A549 (cell line): ENCODE results near the gene IER2. TPM values are rescaled to one million over a fixed set of nuclear protein-coding genes. Genes with fewer than 3 reads are reported as not detected.

Experiments used
- ATAC-seq, 2 experiments: fragments of 200-7000 bp in 1 of 2; fragments of >200 bp in 1 of 2; cut with Nextera tagmentation in 1 of 2; cut with Tn5 transposase in 1 of 2; 3 replicates each; pipeline versions ENCODE4 v1.8.0 to v1.9.1; 2018 to 2020; ENCODE audit warnings: mild to moderate bottlenecking in 1 of 2, moderate library complexity in 1 of 2
- CTCF ChIA-PET: fragments of 300-600 bp; sonication (Branson Sonifier 250); formaldehyde crosslinking; extraction: SDS; loops from one replicate; lab custom pipeline; 2021; ENCODE audit warnings: antibody characterized with exemption, inconsistent platforms; lab: Yijun Ruan, JAX
- POLR2A ChIA-PET: fragments of 350-600 bp; formaldehyde crosslinking; extraction: SDS; loops from one replicate; lab custom pipeline; 2021; ENCODE audit warnings: antibody characterized with exemption, inconsistent platforms; lab: Yijun Ruan, JAX
- DNase-seq, 2 experiments: peaks; one replicate each; pipeline versions ENCODE4 v3.0.0 to v3.0.0-alpha.2; 2011 to 2016; ENCODE audit warnings: low read depth in 1 of 2, low spot score in 1 of 2
- FAIRE-seq: peaks from 2 replicates; lab custom pipeline; 2011; peaks lifted over from hg19 to GRCh38; lab: Jason Lieb, UNC
- H3K27ac ChIP-seq, 2 experiments: fragments of >200 bp; sonication (Bioruptor Twin); formaldehyde crosslinking; 3 replicates each; pipeline ENCODE4 v1.5.1; 2016 to 2017
- H3K4me1 ChIP-seq: fragments of >200 bp; sonication (Bioruptor Twin); formaldehyde crosslinking; 3 replicates; pipeline ENCODE4 v1.6.1; 2016
- H3K4me2 ChIP-seq: fragments of >200 bp; sonication (Bioruptor Twin); formaldehyde crosslinking; 3 replicates; pipeline ENCODE4 v1.6.1; 2016
- H3K4me3 ChIP-seq: fragments of >200 bp; sonication (Bioruptor Twin); formaldehyde crosslinking; 3 replicates; pipeline ENCODE4 v1.5.1; 2016
- H3K9me3 ChIP-seq: fragments of >200 bp; sonication (Bioruptor Twin); formaldehyde crosslinking; 3 replicates; pipeline ENCODE4 v1.6.1; 2016
- BHLHE40 ChIP-seq: IDR thresholded peaks from 2 replicates; pipeline ENCODE4 v1.6.1; 2012; ENCODE audit warnings: low read depth, low read length, inconsistent platforms
- CBX8 ChIP-seq: fragments of 200-600 bp; sonication (generic); IDR thresholded peaks from 2 replicates; pipeline ENCODE4 v1.6.1; 2016
- CHD2 ChIP-seq: fragments of 150-350 bp; IDR thresholded peaks from 2 replicates; pipeline ENCODE4 v1.6.1; 2014; ENCODE audit warnings: low read length; ENCODE audit not compliant: partially characterized antibody
- EHF ChIP-seq: fragments of 250-450 bp; sonication (Bioruptor Pico); IDR thresholded peaks from 2 replicates; pipeline ENCODE4 v1.5.0; 2020; ENCODE audit warnings: mild to moderate bottlenecking
- EHMT2 ChIP-seq: fragments of 200-600 bp; sonication (generic); IDR thresholded peaks from 2 replicates; pipeline ENCODE4 v1.6.1; 2016; ENCODE audit warnings: antibody characterized with exemption, low read depth, mild to moderate bottlenecking, moderate library complexity
- ESRRA ChIP-seq: fragments of 150-350 bp; IDR thresholded peaks from 2 replicates; pipeline ENCODE4 v1.6.1; 2014; ENCODE audit warnings: mild to moderate bottlenecking, low read length, borderline replicate concordance
- FOSL2 ChIP-seq, 2 experiments: fragments of 450-650 bp in 1 of 2; fragments of >200 bp in 1 of 2; sonication (Bioruptor Twin) in 1 of 2; formaldehyde crosslinking; IDR thresholded peaks; 2 replicates each; pipeline versions ENCODE4 v1.5.0 to v1.6.1; 2016 to 2020; ENCODE audit warnings: mild to moderate bottlenecking in 1 of 2, moderate library complexity in 1 of 2
- FOXS1 ChIP-seq: fragments of 250-450 bp; sonication (Bioruptor Pico); IDR thresholded peaks from 2 replicates; pipeline ENCODE4 v1.5.0; 2020; ENCODE audit warnings: mild to moderate bottlenecking, moderate library complexity
- GATA3 ChIP-seq: IDR thresholded peaks from 2 replicates; pipeline ENCODE4 v1.6.1; 2012; ENCODE audit warnings: borderline replicate concordance
- HOXA7 ChIP-seq: fragments of 250-450 bp; sonication (Bioruptor Pico); IDR thresholded peaks from 2 replicates; pipeline ENCODE4 v1.5.0; 2020; ENCODE audit warnings: mild to moderate bottlenecking, moderate library complexity
- HOXB13 ChIP-seq: fragments of 250-450 bp; sonication (Bioruptor Pico); IDR thresholded peaks from 2 replicates; pipeline ENCODE4 v1.5.0; 2020; ENCODE audit warnings: low read depth, mild to moderate bottlenecking, moderate library complexity
- HOXB5 ChIP-seq: fragments of 250-450 bp; sonication (Bioruptor Pico); IDR thresholded peaks from 2 replicates; pipeline ENCODE4 v1.5.0; 2020; ENCODE audit warnings: mild to moderate bottlenecking, moderate library complexity
- JUN ChIP-seq, 2 experiments: fragments of >200 bp; sonication (Bioruptor Twin); formaldehyde crosslinking; IDR thresholded peaks; 2 replicates in 1 of 2; 3 replicates in 1 of 2; pipeline ENCODE4 v1.6.1; 2016 to 2017
- JUNB ChIP-seq: fragments of >200 bp; sonication (Bioruptor Twin); formaldehyde crosslinking; IDR thresholded peaks from 2 replicates; pipeline ENCODE4 v1.6.1; 2016
- MAFK ChIP-seq: fragments of 450-650 bp; IDR thresholded peaks from 2 replicates; pipeline ENCODE4 v1.6.1; 2014; ENCODE audit not compliant: partially characterized antibody
- MAZ ChIP-seq: fragments of 150-350 bp; IDR thresholded peaks from 2 replicates; pipeline ENCODE4 v1.6.1; 2014; ENCODE audit warnings: antibody characterized with exemption, low read depth, low read length, borderline replicate concordance
- MYC ChIP-seq: IDR thresholded peaks from 2 replicates; pipeline ENCODE4 v1.6.1; 2012; ENCODE audit warnings: mild to moderate bottlenecking, inconsistent platforms, low read length, improper control_type of control experiment, borderline replicate concordance
- NFE2L2 ChIP-seq: fragments of 150-350 bp; conservative IDR thresholded peaks from 2 replicates; pipeline ENCODE4 v1.6.1; 2014; ENCODE audit warnings: low read length
- NPAS2 ChIP-seq: fragments of 250-450 bp; sonication (Bioruptor Pico); IDR thresholded peaks from 2 replicates; pipeline ENCODE4 v1.8.0; 2022; ENCODE audit warnings: mild to moderate bottlenecking, moderate library complexity, borderline replicate concordance
- PHF8 ChIP-seq: fragments of 200-600 bp; sonication (generic); IDR thresholded peaks from 2 replicates; pipeline ENCODE4 v1.6.1; 2016; ENCODE audit warnings: low read depth, mild to moderate bottlenecking, antibody characterized with exemption, moderate library complexity, borderline replicate concordance
- RAD21 ChIP-seq, 2 experiments: fragments of >200 bp in 1 of 2; sonication (Bioruptor Twin) in 1 of 2; formaldehyde crosslinking in 1 of 2; IDR thresholded peaks in 1 of 2; conservative IDR thresholded peaks in 1 of 2; 2 replicates in 1 of 2; 3 replicates in 1 of 2; pipeline ENCODE4 v1.6.1; 2012 to 2018; ENCODE audit warnings: inconsistent platforms in 1 of 2
- SREBF2 ChIP-seq: fragments of 450-650 bp; IDR thresholded peaks from 2 replicates; pipeline ENCODE4 v1.6.1; 2014; ENCODE audit warnings: mild to moderate bottlenecking, moderate library complexity
- TP53 ChIP-seq: fragments of 250-450 bp; sonication (Bioruptor Pico); IDR thresholded peaks from 2 replicates; pipeline ENCODE4 v1.5.0; 2021; ENCODE audit warnings: mild to moderate bottlenecking, moderate library complexity
- ZC3H11A ChIP-seq: fragments of 450-650 bp; IDR thresholded peaks from 2 replicates; pipeline ENCODE4 v1.6.1; 2014; ENCODE audit warnings: antibody characterized with exemption, mild to moderate bottlenecking
- ZFP36 ChIP-seq: fragments of 450-650 bp; IDR thresholded peaks from 2 replicates; pipeline ENCODE4 v1.6.1; 2014; ENCODE audit warnings: borderline replicate concordance; ENCODE audit not compliant: partially characterized antibody
- WGBS: methylation state at CpG from one replicate; pipeline ENCODE4 v1.1.6; 2017; ENCODE audit errors: missing lambda C conversion rate; 5-methylcytosine and 5-hydroxymethylcytosine counted together
- polyA plus RNA-seq, 4 experiments: library from polyadenylated mRNA; depleted of rRNA in 3 of 4; stranded (reverse); fragments of >200 nt; fragmentation: RNase III in 1 of 4; extraction: RNeasy Plus Mini Kit Qiagen cat#74134 plus additional on column Dnase treatment in 1 of 4; gene quantifications; 2 replicates in 3 of 4; 3 replicates in 1 of 4; pipeline ENCODE4 v1.2.3, GENCODE V29; 2011 to 2017
- TF ChIP-seq, protein P1 (sequence below): fragments of 150-350 bp; IDR thresholded peaks from 2 replicates; pipeline ENCODE4 v1.6.1; 2014; ENCODE audit warnings: low read depth, mild to moderate bottlenecking, low read length
- TF ChIP-seq, protein P2 (sequence below): fragments of 250-450 bp; sonication (Bioruptor Pico); IDR thresholded peaks from 2 replicates; pipeline ENCODE4 v1.5.0; 2020; ENCODE audit warnings: low read depth, mild to moderate bottlenecking, moderate library complexity
- TF ChIP-seq, protein P3 (sequence below): fragments of >200 bp; sonication (Bioruptor Twin); formaldehyde crosslinking; IDR thresholded peaks from 3 replicates; pipeline ENCODE4 v1.5.1; 2016
- TF ChIP-seq, protein P4 (sequence below): fragments of >200 bp; sonication (Bioruptor Twin); formaldehyde crosslinking; IDR thresholded peaks from 2 replicates; pipeline ENCODE4 v1.6.1; 2016

IER2 gene
- polyA plus RNA-seq, 2 of the 4 experiments (the other 2 are of a cell fraction): 39.9 to 75.7 TPM

DNA sequence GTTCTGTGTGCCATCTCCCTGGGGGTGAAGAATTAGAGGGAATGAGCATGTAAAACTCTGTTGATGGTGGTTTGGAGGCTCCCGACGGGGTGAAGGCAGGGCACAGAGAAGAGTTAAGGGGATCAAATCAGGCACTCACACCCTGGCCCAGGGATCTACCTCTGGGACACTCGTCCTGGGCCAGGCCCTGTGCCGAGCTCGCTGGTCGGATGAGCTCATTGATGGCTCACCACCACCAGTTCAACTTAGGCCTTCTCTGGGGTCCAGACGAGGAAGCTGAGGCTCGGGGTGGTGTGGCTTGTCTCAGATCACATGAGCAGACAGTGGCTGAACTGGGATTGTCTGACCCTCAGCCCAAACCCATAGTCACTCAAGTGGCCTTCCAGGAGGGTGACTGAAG lies 30.6 kb upstream of the IER2 start:
- DNase-seq: no peak
- Histone ChIP-seq H3K4me1 (peaks cover 25% of the 10 kb centered on the region), H3K27ac (peak overlapping the region in 1 of 2 experiments; percentile 99; a peak in 3 of 6 replicates), H3K4me3 (peak overlapping the region; percentile 100), H3K9me3 (no peaks in the 10 kb centered on the region), H3K4me2 (peak overlapping the region; percentile 96)
- POLR2A ChIA-PET: interaction anchor here (0.9 to 1.0 kb wide), 2 partner anchors 30 to 44 kb away, joined by 3 to 5 read pairs; partner anchors contain the start of genes IER2 and STX10
- no peak for TF ChIP-seq SREBF2
- no peak for TF ChIP-seq CBX8
- no peak for TF ChIP-seq ZFP36
- TF ChIP-seq HOXA7 (CRISPR knock-in tag): no peak
- TF ChIP-seq EHF (CRISPR knock-in tag): no peak
- no peak for TF ChIP-seq HOXB5 (CRISPR knock-in tag)
- TF ChIP-seq BHLHE40: no peak
- no peak for TF ChIP-seq MAFK
- no peak for TF ChIP-seq FOXS1
- TF ChIP-seq, protein P1, sequence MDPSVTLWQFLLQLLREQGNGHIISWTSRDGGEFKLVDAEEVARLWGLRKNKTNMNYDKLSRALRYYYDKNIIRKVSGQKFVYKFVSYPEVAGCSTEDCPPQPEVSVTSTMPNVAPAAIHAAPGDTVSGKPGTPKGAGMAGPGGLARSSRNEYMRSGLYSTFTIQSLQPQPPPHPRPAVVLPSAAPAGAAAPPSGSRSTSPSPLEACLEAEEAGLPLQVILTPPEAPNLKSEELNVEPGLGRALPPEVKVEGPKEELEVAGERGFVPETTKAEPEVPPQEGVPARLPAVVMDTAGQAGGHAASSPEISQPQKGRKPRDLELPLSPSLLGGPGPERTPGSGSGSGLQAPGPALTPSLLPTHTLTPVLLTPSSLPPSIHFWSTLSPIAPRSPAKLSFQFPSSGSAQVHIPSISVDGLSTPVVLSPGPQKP: no peak
- no peak for TF ChIP-seq PHF8
- no peak for TF ChIP-seq JUNB
- no peak for TF ChIP-seq EHMT2
- TF ChIP-seq JUN (IDR thresholded peaks at IDR 0.05): no peak
- WGBS: 90% methylated on average over 3 of the region's 8 CpGs
- ATAC-seq: no peak
- CTCF ChIA-PET: interaction anchor here (1.3 to 2.5 kb wide), 4 partner anchors 16 to 31 kb away, joined by 3 to 10 read pairs (median 4); partner anchors contain the start of genes IER2 and STX10
- no peak for FAIRE-seq

DNA sequence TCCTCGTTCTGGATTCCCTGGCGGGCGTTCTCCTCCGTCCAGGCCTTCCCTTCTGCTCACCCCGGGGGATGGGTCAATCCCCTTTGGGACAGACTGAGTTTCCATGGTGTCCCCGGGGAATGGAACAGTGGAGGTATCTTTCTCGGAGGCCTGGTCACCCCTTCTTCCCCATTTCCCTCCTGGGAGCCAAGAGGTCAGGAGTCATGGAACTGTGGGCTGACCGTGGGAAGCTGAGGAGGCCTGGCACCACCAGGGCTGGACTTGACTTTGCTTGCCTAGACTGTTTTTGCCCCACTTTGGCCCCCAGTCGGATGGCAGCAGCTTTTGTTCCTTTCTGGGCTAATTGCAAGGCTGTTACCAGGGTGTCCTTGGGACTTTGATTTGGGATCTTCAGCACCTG lies 30.2 kb upstream of the IER2 start:
- 84% methylated on average over 8 of the region's 9 CpGs for WGBS
- no peak for FAIRE-seq
- no peak for DNase-seq
- H3K4me3 ChIP-seq: no peak overlapping the region
- H3K9me3 ChIP-seq: no peaks in the 10 kb centered on the region
- no peak for TF ChIP-seq HOXB13 (CRISPR knock-in tag)
- TF ChIP-seq RAD21 (conservative IDR thresholded peaks at IDR 0.05 in 1 of 2, IDR thresholded peaks at IDR 0.05 in 1 of 2): no peak
- TF ChIP-seq CBX8: no peak
- TF ChIP-seq, protein P2, sequence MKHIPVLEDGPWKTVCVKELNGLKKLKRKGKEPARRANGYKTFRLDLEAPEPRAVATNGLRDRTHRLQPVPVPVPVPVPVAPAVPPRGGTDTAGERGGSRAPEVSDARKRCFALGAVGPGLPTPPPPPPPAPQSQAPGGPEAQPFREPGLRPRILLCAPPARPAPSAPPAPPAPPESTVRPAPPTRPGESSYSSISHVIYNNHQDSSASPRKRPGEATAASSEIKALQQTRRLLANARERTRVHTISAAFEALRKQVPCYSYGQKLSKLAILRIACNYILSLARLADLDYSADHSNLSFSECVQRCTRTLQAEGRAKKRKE (CRISPR knock-in tag): no peak
- TF ChIP-seq BHLHE40: no peak
- TF ChIP-seq, protein P3, sequence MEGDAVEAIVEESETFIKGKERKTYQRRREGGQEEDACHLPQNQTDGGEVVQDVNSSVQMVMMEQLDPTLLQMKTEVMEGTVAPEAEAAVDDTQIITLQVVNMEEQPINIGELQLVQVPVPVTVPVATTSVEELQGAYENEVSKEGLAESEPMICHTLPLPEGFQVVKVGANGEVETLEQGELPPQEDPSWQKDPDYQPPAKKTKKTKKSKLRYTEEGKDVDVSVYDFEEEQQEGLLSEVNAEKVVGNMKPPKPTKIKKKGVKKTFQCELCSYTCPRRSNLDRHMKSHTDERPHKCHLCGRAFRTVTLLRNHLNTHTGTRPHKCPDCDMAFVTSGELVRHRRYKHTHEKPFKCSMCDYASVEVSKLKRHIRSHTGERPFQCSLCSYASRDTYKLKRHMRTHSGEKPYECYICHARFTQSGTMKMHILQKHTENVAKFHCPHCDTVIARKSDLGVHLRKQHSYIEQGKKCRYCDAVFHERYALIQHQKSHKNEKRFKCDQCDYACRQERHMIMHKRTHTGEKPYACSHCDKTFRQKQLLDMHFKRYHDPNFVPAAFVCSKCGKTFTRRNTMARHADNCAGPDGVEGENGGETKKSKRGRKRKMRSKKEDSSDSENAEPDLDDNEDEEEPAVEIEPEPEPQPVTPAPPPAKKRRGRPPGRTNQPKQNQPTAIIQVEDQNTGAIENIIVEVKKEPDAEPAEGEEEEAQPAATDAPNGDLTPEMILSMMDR: no peak
- TF ChIP-seq ZFP36: no peak
- no peak for TF ChIP-seq NFE2L2
- no peak for TF ChIP-seq ESRRA
- TF ChIP-seq EHMT2: no peak
- TF ChIP-seq, protein P4, sequence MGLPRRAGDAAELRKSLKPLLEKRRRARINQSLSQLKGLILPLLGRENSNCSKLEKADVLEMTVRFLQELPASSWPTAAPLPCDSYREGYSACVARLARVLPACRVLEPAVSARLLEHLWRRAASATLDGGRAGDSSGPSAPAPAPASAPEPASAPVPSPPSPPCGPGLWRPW: no peak
- no peak for TF ChIP-seq FOSL2 (IDR thresholded peaks at IDR 0.05)
- no peak for TF ChIP-seq FOSL2 (CRISPR knock-in tag; IDR thresholded peaks at IDR 0.05)
- no peak for TF ChIP-seq TP53 (CRISPR knock-in tag)
- TF ChIP-seq NPAS2: no peak
- no peak for TF ChIP-seq JUNB
- TF ChIP-seq MYC: no peak
- TF ChIP-seq CHD2: no peak
- no peak for TF ChIP-seq GATA3
- no peak for TF ChIP-seq MAZ
- TF ChIP-seq ZC3H11A: no peak
- peak overlapping the region in 1 of 2 experiments; percentile 99; a peak in 2 of 6 replicates for H3K27ac ChIP-seq
- ATAC-seq: no peak
- H3K4me1 ChIP-seq: peaks cover 23% of the 10 kb centered on the region
- H3K4me2 ChIP-seq: peak overlapping the region; percentile 96
- ChIA-PET CTCF (interaction anchor here (1.3 to 2.5 kb wide), 5 partner anchors 16 to 154 kb away, joined by 3 to 10 read pairs (median 4); partner anchors contain the start of genes IER2 and STX10), POLR2A (interaction anchor here (0.9 to 1.0 kb wide), 2 partner anchors 30 to 44 kb away, joined by 3 to 5 read pairs; partner anchors contain the start of genes IER2 and STX10)
